Stimulated activated CD4-positive, alpha-beta T cell treated with anti-CD3 and anti-CD28 coated beads, Interleukin-1b, Interleukin-23, amount 100 ng/mL, for 48 hours (primary cell): ENCODE results near the gene KLHL3.

ENCODE experiments used
- DNase-seq: peaks from one replicate; pipeline ENCODE4 v3.0.0-alpha.2; 2020

KLHL3 gene

DNA sequence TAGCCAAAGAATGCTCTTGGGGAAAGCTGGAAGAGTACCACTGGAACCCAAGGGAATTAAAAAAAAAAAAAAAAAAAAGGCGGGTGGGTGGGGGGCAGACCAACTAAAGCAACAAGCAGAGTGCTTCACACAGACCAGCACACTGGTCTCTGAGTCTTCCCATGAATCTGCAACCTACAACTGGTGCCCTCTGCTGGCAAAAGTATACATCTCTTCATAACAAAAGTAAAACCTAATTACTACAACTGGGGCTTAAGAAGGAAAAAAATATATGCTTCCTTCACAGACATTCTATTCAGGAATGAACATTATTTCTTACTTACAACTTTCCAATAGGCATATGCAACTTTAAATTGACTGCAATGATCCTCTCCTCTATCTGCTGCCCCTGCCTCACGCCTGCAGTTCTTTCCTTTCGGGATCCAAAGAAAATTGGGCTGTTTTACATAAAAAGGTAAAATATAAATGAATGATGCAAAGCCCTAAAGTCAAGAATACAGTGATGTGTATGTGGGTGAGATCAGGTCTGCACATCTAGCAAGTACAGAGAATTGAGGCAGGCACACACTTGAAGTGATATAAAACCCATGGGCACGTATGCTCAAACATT, 7.2 kb upstream of the KLHL3 start:
- peak; percentile 50 for DNase-seq

DNA sequence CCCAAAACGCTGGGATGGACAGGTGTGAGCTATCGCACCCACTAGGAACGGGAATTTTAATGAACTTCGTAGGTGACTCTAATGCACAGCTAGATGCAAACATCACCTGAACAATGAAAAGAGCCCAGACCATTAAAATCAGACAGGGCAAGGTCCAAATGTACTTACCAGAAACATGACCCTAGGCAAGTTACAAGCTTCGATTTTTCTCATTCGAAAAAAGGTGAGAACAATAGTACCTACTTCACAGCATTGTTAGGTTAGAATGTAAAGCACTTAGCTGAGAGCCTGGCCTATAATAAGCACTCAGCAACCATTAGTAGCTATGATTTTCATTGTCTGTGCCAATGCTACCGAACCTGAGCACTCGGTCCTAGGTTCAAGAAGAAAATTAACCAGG, 5.8 kb upstream of the KLHL3 start:
- DNase-seq, result no peak

DNA sequence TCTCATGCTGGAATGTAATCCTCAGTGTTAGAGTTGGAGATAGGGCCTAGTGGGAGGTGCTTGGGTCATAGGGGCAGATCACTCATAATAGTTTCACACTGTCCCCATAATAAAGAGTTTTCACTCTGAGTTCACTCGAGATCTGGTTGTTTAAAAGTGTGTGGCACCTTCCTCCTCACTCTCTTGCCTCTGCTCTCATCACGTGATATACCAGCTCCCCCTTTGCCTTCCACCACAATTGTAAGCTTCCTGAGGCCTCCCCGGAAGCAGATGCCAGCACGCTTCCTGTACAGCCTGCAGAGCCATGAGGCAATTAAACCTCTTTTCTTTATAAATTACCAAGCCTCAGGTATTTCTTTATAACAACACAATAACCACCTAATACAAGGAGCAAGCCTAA, 3.8 kb upstream of the KLHL3 start:
- DNase-seq, result no peak

DNA sequence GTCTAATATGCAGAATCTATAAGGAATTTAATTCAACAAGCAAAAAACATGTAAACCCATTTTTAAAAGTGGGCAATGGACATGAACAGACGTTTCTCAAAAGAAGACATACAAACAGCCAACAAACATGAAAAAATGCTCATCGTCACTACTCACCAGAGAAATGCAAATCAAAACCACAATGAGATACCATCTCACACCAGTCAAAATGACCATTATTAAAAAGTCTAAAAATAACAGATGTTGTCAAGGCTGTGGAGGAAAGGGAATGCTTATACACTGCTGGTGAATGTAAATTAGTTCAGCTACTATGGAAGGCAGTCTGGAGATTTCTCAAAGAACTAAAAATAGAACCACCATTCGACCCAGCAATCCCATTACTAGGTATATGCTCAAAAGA, 3.1 kb upstream of the KLHL3 start:
- DNase-seq, result no peak

DNA sequence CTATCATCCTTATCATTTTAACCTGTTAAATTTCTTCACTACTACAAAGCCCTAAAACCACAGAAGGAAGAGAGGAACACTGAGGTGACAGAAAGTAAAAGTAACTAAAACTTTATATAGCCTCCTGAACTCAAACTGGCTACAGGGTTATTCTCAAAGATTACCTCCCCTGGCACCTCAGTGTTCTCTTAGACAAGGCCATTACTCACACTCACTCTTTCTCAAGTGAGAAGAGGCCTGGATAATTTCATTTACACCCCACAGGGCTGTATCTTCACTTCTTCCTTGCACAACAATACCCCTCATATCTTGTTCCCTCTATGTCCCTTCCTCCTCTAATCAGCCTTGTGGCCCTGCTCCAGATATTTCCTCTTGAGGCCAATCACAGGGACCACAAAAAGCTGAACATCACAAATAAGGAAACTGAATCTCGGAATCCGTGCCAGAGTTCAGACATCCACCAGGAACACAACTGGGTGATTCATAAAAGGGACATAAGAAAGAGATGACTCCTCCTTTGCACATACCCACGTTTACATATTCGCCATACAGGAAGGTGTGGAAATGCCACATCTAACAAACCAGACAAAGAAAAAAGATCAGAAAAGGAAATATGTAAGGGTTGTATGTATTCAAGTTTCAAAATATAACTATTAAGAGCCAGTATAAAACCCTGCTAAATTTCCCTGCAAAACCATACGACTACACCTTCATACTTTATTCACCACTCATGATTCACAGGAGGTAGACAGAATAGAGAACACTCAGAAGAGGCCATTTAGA, 1.7 kb upstream of the KLHL3 start:
- peak; percentile 43 for DNase-seq

DNA sequence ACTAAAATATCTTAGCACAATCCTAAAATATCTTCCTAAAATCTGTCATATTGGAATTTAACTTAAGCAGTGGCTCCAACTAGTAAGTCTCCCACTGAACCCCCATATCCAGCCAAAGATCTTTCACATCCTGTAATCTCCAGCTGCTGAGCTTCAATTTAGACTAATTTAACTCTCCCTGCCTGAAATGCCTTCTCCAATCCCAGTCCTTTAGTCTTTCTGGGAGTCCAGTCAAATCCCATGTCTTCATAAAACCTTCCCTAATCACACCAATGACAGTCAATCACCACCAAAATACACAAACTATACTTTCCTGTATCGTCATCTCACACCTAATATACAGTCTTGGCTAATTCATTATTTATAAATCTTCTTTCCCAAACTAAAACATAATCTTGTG, 607 bp upstream of the KLHL3 start:
- no peak for DNase-seq

DNA sequence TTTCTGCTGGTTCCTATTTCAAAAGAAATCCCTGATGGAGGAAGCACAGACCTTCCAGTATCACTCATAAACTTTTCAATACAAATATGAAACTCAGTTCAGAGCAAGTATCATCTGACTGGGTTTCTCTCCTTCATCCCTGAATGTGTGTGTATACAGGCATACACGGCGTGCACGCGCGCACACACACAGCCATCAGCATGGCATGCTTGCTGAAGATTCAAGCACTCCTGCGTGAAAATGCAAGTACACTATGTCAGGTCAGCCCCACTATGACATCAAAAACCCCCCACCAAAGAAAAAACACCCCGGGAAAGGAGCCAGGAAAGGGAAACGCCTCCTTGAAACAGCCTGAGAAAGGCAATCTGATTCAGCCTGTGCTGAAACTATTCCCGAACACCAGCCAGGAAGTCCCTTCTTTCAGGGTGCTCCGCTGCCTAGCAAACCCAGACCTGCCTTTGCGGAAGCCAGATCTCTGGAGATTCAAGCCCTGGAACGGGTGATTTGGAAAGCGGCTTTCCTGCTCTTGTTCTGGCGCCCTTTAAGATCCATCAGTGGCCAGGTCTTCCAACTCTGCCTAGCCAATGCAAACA, 831 bp downstream of the KLHL3 start:
- peak; percentile 16 for DNase-seq

DNA sequence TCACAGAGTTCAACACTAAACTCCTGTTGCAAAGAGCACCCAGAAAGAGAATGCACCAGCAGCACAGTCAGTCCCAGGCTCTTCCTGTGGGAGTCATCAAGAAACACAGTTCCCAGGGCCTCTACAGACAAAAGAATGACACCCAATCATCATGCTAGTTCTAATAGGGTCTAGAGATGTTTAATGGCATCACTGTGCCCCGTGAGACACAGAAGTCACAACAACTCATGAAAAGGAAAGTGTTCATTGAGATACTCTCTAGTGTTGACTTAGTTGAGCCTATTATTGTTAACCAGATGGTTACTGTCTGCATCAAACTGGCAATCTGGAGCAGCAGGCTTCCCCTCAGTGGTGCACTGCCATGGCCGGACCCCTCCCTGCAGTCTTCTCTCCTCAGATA, 1.6 kb downstream of the KLHL3 start:
- DNase-seq, result no peak

DNA sequence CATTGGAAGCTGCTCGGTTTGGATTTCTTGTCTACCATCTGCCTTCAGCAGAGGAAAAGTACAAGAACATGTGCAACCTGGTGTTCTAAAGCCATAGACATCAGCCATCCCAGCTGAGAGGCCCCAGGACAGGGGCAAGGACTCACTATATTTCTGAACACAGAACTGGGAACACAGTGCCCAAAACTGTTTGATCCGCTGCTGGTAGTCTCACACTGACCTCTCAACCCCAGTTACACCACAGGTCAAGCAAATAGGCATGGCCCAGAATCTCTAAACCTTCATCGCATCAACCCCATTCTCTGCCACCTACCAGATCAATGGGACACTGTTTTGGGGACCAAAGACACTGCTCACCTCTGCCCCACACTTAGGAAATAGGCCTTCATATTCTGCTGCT, 2.0 kb downstream of the KLHL3 start:
- DNase-seq, result no peak

DNA sequence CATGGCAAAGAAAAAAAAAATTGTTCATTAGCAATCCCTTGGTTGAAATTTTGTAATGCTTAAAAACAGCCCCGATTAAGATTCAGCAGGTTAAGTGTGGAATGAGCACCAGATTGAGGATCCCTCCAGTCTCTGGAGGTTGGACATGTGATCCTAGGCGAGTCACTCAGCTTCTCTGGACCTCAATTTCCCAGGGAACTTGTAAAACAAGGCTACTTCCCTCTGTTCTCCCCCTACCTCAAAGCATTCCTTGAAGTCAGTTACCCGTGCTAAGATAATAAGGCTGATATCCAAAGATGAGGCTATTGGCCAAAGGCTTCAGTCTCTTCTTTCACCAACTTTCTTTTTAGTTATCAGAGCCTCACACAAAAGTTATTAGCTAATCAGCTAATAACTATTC, 2.9 kb downstream of the KLHL3 start:
- DNase-seq, result no peak

DNA sequence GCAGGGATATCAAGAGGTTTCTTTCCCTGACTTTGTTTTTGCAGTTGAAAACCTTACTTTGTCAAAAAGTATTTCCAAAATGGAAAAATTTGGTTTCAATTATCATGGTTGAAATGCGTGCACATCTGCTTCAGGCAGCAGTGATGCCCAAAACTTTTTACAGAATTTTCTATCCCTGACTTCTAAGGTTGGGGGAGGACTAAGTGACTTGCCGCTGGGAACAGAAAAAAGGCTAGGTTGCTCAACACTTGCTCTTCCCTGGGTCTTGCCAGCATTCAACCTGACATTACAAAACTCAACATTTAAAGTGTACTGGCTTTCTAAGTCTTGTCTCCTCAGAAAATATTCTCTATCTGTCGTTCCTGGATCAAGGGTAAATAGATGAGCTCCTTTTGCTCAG, 4.7 kb downstream of the KLHL3 start:
- no peak for DNase-seq

DNA sequence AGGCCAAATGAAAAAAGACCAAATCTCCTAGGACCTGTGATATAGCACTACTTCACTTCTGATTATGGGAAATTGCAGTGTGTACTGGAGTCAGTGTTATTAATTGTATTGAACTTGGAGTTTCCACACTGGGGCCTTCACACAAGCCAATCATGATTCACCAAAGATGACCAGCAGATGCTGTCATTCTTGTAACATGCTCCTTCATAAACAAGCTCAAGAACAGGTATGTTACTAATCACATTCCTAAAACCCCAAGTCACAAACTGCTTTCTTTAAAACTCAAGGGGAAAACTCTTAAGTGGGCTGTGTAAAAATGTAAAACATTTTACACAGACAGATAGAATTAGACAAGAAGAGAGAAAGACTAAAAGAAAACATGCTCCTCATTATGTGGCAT, 5.6 kb downstream of the KLHL3 start:
- no peak for DNase-seq

DNA sequence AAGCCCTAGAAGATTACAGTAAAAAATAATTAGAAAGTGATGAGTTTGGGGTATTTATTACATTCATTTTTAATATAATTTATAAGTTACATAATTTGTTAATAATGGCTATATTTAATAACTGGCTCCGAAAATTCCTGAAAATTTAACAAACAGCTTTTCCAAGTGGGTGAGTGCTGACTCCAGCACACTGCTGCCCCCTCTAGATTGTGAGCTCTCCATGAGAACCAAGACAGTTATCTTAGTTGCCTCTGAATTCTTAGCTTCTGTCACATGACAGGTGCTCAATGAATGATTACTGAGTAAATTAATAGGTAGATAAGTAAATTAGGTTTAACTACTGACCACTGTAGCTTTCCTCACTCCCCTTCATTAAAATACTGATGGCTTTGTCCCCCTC, 7.8 kb downstream of the KLHL3 start:
- DNase-seq, result no peak

DNA sequence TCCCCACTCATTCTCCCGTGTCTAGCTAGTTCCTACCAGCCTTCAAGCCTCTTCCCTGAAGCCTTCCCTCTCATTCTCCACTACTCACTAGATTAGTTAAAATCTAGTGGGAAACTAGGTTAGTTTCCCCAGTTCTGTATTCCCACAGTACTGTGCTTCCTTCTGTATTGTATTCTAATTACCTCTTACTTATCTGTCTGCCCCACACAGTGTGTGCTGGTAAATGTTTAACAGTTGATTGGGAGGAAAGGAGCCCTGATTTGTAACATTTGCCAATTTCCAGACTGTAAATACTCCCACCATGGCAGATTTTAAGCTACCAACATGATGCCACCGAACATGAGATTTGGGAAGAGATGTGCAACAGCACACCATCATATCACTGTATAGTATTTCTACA, 8.3 kb downstream of the KLHL3 start:
- DNase-seq, result no peak

DNA sequence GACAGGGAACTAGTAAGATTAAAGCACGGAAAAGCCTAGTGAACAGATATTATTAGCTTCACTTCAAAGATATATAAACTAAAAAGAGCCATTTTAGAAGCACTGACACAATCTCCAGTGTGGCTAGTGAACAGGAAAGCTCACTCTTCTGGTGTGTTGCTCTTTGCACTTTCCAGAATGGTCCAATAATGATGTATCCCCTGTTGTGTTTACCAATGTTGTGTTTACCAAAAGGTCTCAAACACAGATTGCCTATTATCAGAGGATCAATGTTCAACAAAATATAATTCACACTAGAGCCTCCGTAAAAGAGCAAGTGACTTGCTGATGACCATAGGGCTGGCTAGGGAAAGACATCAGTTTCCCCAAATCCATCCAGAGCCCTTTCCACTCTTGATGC, 11.6 kb downstream of the KLHL3 start:
- no peak for DNase-seq

DNA sequence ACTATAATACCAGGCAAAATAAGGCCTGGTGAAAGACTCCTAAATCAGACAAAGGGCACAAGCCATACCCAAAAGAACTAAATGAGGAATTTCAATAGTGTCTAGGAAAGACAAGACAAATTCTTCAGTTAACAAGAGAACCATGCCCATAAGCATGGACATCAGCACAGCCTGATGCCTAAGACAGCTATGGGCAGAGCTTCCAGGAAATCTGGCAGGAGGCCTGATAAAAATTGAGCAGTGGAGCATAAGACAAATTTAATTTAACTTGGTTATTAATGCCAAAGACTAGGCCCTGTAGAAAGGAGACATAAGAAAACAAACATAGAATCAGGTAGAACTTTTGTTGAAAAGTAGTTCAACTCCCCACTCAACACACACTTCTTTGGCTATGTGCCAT, 17.3 kb downstream of the KLHL3 start:
- DNase-seq, result no peak

DNA sequence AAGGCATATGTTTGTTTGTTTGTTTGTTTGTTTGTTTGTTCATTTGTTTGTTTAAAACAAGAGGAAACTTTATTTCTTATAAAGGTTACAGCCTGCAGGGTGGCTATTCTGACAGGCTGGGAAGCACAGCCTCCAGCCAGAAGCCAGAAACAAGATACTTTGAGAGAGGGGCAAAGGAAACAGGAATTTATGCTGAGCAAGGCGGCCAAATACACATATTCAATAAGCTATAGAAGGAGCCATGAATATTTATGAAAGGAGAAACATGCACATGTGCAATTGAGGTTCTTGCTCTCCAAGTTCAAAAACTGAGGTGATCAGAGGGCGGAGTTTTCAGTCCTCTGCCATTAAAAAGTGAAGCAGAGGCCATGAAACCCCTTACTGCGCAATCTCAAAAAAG, 19.6 kb downstream of the KLHL3 start:
- DNase-seq, result no peak

DNA sequence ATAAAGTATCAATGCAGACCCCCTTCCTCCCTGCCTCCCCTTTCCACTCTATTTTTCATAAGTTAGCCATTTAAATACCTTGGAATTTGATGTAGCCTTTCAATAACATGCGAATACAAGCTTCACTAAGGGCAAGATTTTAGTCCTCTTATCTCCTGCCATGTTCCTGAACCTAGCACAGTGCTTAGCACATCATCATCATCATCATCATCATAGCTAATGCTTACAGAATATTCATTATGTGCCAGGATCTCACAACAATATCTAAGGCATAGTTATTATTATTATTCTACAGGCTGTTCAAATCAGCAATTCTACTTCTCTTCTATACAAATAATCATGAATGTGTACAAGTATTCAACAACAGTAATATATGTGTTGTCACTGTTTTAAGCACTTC, 20.4 kb downstream of the KLHL3 start:
- DNase-seq, result no peak

DNA sequence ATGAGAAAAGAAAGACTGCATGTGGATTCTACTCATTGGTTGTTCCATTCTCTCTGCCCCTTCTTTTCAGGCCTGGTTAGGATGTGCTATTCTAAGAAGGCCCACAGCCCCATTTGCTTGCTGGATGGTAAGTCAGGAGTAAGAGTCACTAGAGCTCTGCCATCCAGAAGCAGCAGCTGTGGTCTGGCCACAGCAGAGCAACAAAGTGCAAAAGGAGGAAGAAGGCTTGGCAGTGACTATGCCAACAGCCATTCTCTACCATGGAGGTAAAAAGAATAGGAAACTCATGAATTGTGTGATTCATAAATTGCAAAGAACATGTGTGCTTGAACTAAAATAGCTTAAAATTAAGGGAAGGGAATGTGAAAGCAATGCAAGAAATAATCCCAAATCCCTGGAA, 20.9 kb downstream of the KLHL3 start:
- DNase-seq, result no peak

DNA sequence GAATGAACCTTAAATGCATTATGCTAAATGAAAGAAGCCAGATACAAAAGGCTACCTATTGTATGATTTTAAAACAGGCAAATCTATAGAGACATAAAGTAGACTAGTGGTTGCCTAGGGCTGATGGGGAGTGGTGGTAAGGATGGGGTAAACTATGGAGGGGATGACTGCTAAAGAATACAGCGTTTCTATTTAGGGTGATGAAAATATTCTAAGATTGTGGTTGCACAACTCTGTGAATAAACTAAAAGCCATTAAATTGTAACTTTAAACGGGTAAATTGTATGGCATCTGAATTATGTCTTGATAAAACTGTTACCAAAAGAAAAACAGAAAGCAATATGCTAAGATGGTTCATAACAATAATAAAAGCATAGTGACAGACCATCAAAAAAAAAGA, 21.4 kb downstream of the KLHL3 start:
- DNase-seq, result no peak

DNA sequence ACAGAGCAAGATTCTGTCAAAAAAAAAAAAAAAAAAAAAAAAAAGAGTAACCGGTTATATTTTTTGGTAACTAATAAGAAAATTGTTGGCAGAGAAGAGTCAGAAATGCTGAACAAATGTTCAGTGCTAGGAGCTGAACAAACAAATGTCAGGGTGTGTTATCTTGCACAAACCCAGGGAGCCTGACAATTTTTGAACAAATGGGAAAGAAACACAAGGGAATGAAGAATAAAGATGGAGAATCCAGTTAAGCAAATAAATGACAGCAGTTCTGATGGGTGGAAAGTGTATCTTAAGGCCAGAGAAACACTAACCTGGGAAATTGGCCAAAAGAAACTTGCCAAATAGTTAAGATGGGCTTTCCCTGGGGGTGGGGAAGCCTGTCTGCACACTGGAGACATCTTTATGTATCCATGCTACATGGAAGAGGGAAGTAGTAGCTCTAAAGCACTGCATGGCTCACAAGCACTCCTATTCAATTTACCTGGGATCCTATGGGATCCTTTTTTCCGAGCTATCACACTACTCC, 23.7 kb downstream of the KLHL3 start:
- DNase-seq, result no peak

DNA sequence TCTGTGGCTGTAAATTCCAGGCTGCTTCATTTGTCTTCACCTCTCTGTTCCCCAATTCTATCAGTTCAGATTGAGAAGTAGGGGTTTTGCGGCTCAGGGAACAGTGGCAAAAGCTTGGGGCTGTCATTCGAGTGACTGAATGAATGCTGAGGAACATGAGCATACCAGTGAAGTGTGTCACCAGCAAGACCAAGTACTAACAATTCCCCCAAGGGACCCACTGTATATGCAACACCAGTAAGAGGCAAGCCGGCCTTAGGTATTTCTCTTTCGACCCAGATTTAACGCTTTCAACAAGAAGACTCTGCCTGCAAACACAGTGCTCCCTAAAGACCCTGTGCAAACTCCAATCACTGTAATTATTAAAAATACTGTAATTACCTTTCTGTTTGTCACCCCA, 25.8 kb downstream of the KLHL3 start:
- no peak for DNase-seq

DNA sequence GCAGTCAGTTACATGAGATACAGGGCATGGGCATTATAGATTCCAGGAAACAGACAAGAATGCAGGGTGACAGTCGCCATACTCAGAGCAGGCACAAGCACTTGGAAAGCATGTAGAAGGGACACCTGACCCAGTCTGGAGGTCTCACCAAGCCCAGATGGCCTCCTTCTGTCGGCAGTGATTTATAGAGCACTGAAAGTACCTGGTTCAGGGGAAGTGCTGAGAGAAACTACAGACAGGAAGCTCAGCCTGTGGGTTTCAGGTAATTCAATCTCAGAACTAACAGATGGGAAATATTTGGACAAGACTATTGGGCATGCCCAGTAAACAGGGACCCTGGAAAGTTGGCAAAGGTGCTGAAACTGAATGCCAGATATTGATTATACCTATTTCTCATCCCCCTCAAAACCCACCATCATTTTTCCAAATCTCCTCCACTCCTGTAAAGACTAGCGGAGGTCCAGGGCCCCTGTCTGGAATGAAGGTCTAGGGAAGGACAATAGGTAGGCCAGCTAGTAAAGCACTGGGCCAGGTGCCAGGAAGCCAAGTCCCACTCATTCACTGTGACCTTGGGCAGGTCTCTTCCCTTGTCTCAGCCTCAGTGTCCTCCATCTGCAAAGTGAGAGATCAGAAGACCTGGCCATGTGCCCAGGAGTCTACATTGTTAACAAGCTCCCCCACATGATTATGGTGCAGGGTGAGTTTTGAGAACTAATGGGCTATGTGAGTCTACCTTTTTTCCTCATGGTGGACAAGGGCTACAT, 26.9 kb downstream of the KLHL3 start:
- no peak for DNase-seq

DNA sequence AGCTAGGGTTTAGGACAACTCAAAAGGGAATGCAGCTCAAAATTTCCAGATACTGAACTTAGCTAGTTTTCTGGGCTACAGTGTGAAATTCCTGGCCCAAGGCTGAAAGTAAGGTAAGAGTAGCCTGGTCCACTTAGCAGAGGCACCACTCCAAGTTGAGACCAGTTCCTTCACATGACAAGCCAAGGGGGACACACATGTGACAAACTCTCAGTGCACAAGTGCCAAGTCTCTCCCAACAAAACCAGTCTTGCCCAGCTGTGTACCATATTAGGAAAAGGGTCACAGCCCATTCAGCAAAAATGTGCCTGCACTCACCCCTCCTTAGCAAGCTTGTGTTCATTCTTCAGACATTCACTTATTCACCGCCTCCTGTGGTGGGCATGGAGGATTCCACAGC, 27.8 kb downstream of the KLHL3 start:
- no peak for DNase-seq
